ENCODE results near the gene NUCKS1. TPM values are rescaled to one million over a fixed set of nuclear protein-coding genes. Genes with fewer than 3 reads are reported as not detected.

Gene NUCKS1
- polyA plus RNA-seq, 4 donors: 7.8 to 104 (median 32.1) TPM

GRCh38 chr1:205664399-205665017 is 85.5 kb downstream of the NUCKS1 start:
- H3K27ac ChIP-seq (ENCODE audit: low read depth in 1 of 3, low read length in 2 of 3): peak overlapping the region in 2 of 3 donors; percentile 52 to 91
- DNase-seq: peak in 1 of 2 donors; percentile 85
- H3K36me3 ChIP-seq (ENCODE audit: control insufficient read depth in 3 of 3, insufficient read depth in 2 of 3, low read depth in 1 of 3, low read length in 3 of 3): peaks cover 0 to 53% (median 0%) of the 10 kb centered on the region in 3 donors
- no peak overlapping the region for H3K4me3 ChIP-seq (ENCODE audit: low read depth in 1 of 3, low read length in 3 of 3)
- peaks cover 11 to 49% (median 12%) of the 10 kb centered on the region in 3 donors for H3K4me1 ChIP-seq (ENCODE audit: control insufficient read depth in 3 of 3, insufficient read depth in 2 of 3, low read depth in 1 of 3, low read length in 2 of 3)
- no peaks in the 10 kb centered on the region for H3K27me3 ChIP-seq (ENCODE audit: control insufficient read depth in 3 of 3, insufficient read depth in 3 of 3, low read length in 3 of 3)
- no peak for FAIRE-seq
- 18 to 60% (median 38%) methylated on average over 19 of the region's 19 CpGs for WGBS, 3 donors
- no peaks in the 10 kb centered on the region for H3K9me3 ChIP-seq (ENCODE audit: control insufficient read depth in 2 of 2, insufficient read depth in 1 of 2, low read depth in 1 of 2, low read length in 1 of 2)

- Histone ChIP-seq H3K27me3 (ENCODE audit: control insufficient read depth in 3 of 3, insufficient read depth in 3 of 3, low read length in 3 of 3) (no peaks in the 10 kb centered on the region), H3K36me3 (ENCODE audit: control insufficient read depth in 3 of 3, insufficient read depth in 2 of 3, low read depth in 1 of 3, low read length in 3 of 3) (peaks cover 0 to 58% (median 0%) of the 10 kb centered on the region in 3 donors), H3K4me1 (ENCODE audit: control insufficient read depth in 3 of 3, insufficient read depth in 2 of 3, low read depth in 1 of 3, low read length in 2 of 3) (peaks cover 10 to 44% (median 10%) of the 10 kb centered on the region in 3 donors), H3K4me3 (ENCODE audit: low read depth in 1 of 3, low read length in 3 of 3) (no peak overlapping the region), H3K9me3 (ENCODE audit: control insufficient read depth in 2 of 2, insufficient read depth in 1 of 2, low read depth in 1 of 2, low read length in 1 of 2) (no peaks in the 10 kb centered on the region), H3K27ac (ENCODE audit: low read depth in 1 of 3, low read length in 2 of 3) (peak overlapping the region in 1 of 3 donors; percentile 91)
- 89 to 93% (median 93%) methylated on average over 18 of the region's 18 CpGs for WGBS, 3 donors
- DNase-seq: no peak
- FAIRE-seq: no peak
These were observed 86.6 kb downstream of the NUCKS1 start for GRCh38 chr1:205663286-205663936.

Other genes starting within 250 kb of the NUCKS1 start
- 10 to 100 TPM; 32.7 to 62.4 (median 41.1) TPM for gene CDK18, start 245.5 kb downstream of the NUCKS1 start, polyA plus RNA-seq
- 10 to 100 TPM in 1 of 4 donors, 1 to 10 TPM in 3; 2.7 to 14.7 (median 4.5) TPM for gene ELK4, start 118.2 kb downstream of the NUCKS1 start, polyA plus RNA-seq
- 10 to 100 TPM in 1 of 4 donors, 1 to 10 TPM in 3; 1.1 to 10.6 (median 4.9) TPM for gene SLC45A3, start 69.7 kb downstream of the NUCKS1 start, polyA plus RNA-seq
- gene RAB29, start 25.3 kb upstream of the NUCKS1 start, polyA plus RNA-seq: 100 to 1,000 TPM in 1 of 4 donors, 10 to 100 TPM in 1, 1 to 10 TPM in 2; 7.4 to 152 (median 8.9) TPM
- 1 to 10 TPM in 3 of 4 donors, under 1 TPM in 1; 0.89 to 9.4 (median 3.2) TPM for gene SLC41A1, start 63.0 kb upstream of the NUCKS1 start, polyA plus RNA-seq
- under 1 TPM in 2 of 4 donors, not detected in 2; 0.15 to 0.19 TPM for gene PM20D1, start 100.0 kb upstream of the NUCKS1 start, polyA plus RNA-seq
- gene SLC26A9, start 193.3 kb upstream of the NUCKS1 start, polyA plus RNA-seq: under 1 TPM; 0.01 to 0.81 (median 0.13) TPM